ENCODE data around the gene SMYD3.

- TF ChIP-seq POLR2A (IDR thresholded peaks at IDR 0.05) = no peak
- no peak for TF ChIP-seq CTCF (IDR thresholded peaks at IDR 0.05 in 8 of 11, conservative IDR thresholded peaks at IDR 0.05 in 3 of 11)
- no peak for TF ChIP-seq POLR2AphosphoS5 (IDR thresholded peaks at IDR 0.05)
Observed at GRCh38 chr1:245894843-245895242, 612.2 kb downstream of the SMYD3 start.

Data from spleen (tissue), 7 donors.